Keratinocyte (primary cell): Measurements from ENCODE around the gene CST4.

ENCODE experiments used
- CTCF ChIP-seq, 3 experiments: IDR thresholded peaks in 1 of 3; conservative IDR thresholded peaks in 1 of 3; optimal IDR thresholded peaks in 1 of 3; 2 replicates in 2 of 3; 3 replicates in 1 of 3; pipeline versions ENCODE3 to v1.5.1; 2011; ENCODE audit warnings: low read length in 3 of 3, mild to moderate bottlenecking in 3 of 3, moderate library complexity in 2 of 3, control low read depth in 1 of 3, inconsistent platforms in 1 of 3; ENCODE audit not compliant: insufficient read depth in 2 of 3; ENCODE audit errors: extremely low read depth in 1 of 3
- EZH2 ChIP-seq: IDR thresholded peaks from one replicate; pipeline ENCODE4 v1.6.1; 2012; ENCODE audit warnings: inconsistent platforms, mild to moderate bottlenecking, low read length, moderate library complexity

DNA sequence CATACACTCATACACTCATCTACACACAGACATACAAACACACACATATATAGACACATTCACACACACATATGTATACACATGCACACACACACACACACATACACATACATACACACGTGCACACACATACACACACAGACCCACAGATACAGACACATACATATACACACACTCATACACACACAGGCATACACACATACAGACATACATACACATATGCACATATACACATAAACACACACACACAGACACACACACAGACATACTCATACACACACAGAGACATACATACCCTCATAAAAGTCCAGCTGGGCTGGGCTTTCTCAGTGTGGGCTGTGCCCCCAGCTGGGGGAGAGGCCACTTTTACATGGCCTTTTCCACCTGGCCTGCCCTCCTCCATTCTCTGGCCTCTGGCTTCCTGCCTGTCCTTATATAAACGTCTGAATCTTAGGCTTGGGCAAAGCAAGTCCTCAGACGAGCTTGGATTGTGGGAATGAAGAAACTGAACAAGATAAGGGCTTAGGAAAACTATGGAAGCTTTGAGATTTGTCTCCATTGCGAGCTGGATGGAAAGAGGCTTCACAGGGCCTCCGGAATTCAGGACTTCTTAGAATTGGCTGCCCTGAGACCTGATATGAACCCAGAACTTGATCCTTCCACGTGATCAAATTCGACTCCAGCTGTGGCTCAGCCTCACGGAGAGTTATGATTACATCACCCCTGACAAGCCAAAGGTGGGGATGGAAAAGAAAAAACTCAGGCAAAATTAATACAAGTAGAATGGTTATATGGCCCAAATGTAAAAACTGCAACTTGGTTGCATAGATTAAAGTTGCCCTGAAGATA, 28.6 kb downstream of the CST4 start:
- no peak for TF ChIP-seq EZH2
- no peak for TF ChIP-seq CTCF (optimal IDR thresholded peaks at IDR 0.05 in 1 of 3, IDR thresholded peaks at IDR 0.05 in 1 of 3, conservative IDR thresholded peaks at IDR 0.05 in 1 of 3; ENCODE audit: extremely low read depth in 1 of 3, insufficient read depth in 2 of 3, low read length in 3 of 3)
